ENCODE measurements around the gene MBNL1.

- TF ChIP-seq, protein P1, sequence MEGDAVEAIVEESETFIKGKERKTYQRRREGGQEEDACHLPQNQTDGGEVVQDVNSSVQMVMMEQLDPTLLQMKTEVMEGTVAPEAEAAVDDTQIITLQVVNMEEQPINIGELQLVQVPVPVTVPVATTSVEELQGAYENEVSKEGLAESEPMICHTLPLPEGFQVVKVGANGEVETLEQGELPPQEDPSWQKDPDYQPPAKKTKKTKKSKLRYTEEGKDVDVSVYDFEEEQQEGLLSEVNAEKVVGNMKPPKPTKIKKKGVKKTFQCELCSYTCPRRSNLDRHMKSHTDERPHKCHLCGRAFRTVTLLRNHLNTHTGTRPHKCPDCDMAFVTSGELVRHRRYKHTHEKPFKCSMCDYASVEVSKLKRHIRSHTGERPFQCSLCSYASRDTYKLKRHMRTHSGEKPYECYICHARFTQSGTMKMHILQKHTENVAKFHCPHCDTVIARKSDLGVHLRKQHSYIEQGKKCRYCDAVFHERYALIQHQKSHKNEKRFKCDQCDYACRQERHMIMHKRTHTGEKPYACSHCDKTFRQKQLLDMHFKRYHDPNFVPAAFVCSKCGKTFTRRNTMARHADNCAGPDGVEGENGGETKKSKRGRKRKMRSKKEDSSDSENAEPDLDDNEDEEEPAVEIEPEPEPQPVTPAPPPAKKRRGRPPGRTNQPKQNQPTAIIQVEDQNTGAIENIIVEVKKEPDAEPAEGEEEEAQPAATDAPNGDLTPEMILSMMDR (IDR thresholded peaks at IDR 0.05): no peak
- no peak for TF ChIP-seq POLR2A (IDR thresholded peaks at IDR 0.05)
These were observed 111.3 kb downstream of the MBNL1 start for GRCh38 chr3:152380043-152380442.
